Central memory CD8-positive, alpha-beta T cell (primary cell): ENCODE data around the gene CD247.
"Not testable (repeated sequence)": the region's sequence is repeated elsewhere in the genome, so short reads cannot be mapped to it uniquely, and the experiment has no call there.

Source experiments
- ATAC-seq: fragments of 150-1000 bp; cut with Tn5 transposase; replicated peaks from 2 replicates; pipeline ENCODE4 v1.10.0; 2022; ENCODE audit warnings: mild to moderate bottlenecking, moderate FRiP score, moderate number of reproducible peaks; ENCODE audit not compliant: poor library complexity, severe bottlenecking; ENCODE audit errors: extremely low read depth
- DNase-seq, 2 donors: peaks; one replicate each; pipeline ENCODE4 v3.0.0; 2021; ENCODE audit warnings: low spot score in 2 of 2
- H3K27ac Mint-ChIP-seq: one replicate; pipeline ENCODE4 v1.8.0; 2022; ENCODE audit warnings: low read depth, mild to moderate bottlenecking, moderate library complexity, mixed read lengths
- H3K27me3 Mint-ChIP-seq: one replicate; pipeline ENCODE4 v1.8.0; 2022; ENCODE audit warnings: mixed read lengths
- H3K36me3 Mint-ChIP-seq: one replicate; pipeline ENCODE4 v1.8.0; 2022; ENCODE audit warnings: mild to moderate bottlenecking, moderate library complexity, mixed read lengths; ENCODE audit not compliant: insufficient read depth
- H3K4me1 Mint-ChIP-seq: one replicate; pipeline ENCODE4 v1.8.0; 2022; ENCODE audit warnings: mixed read lengths
- H3K4me3 Mint-ChIP-seq: one replicate; pipeline ENCODE4 v1.8.0; 2022; ENCODE audit warnings: mild to moderate bottlenecking, moderate library complexity, mixed read lengths
- H3K9me3 Mint-ChIP-seq: one replicate; pipeline ENCODE4 v1.8.0; 2022; ENCODE audit warnings: mixed read lengths

Gene CD247

GRCh38 chr1:167518331-167518700 lies at the start of gene CD247:
TSS of gene CD247 (minus strand) at chr1:167518529. CDS start at chr1:167518465, 64 bp downstream.
- H3K27me3 Mint-ChIP-seq: no peaks in the 10 kb centered on the region
- H3K9me3 Mint-ChIP-seq: no peaks in the 10 kb centered on the region
- DNase-seq: peak; percentile 54 to 75
- peak; percentile 76 for ATAC-seq
- H3K4me1 Mint-ChIP-seq: peaks cover 43% of the 10 kb centered on the region
- peak within 1 kb of the TSS; percentile 99 for H3K4me3 Mint-ChIP-seq
- H3K27ac Mint-ChIP-seq: peak within 1 kb of the TSS; percentile 98
- peaks cover 39% of the 10 kb centered on the region for H3K36me3 Mint-ChIP-seq

DNA sequence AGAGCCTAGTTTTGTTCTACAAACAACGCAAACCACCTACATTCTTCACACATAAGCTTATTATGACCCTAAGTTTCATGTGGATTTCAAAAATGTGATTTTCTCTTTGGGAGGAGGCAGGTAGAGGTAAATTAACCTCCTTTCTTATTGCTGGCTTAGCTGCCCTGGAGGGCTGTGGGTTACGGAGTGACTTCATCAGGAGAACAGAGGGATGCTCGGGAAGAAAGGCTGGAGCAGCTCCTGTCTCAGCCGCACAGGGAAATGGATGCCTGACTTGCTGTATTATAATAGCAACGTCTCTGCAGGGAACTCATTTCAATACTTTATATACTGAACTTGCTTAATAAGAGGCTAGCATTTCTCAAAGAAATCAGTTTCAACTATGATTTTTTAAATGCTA lies 49.3 kb upstream of the CD247 start:
- DNase-seq (no peak), ATAC-seq (no peak)
- no peaks in the 10 kb centered on the region for H3K36me3 Mint-ChIP-seq
- H3K4me3 Mint-ChIP-seq: no peak overlapping the region
- no peak overlapping the region for H3K27ac Mint-ChIP-seq
- no peaks in the 10 kb centered on the region for H3K27me3 Mint-ChIP-seq
- H3K4me1 Mint-ChIP-seq: no peaks in the 10 kb centered on the region
- H3K9me3 Mint-ChIP-seq: no peaks in the 10 kb centered on the region

GRCh38 chr1:167566766-167567165 lies 48.4 kb upstream of the CD247 start:
- peaks cover under 1% of the 10 kb centered on the region for H3K27me3 Mint-ChIP-seq
- DNase-seq: no peak
- no peaks in the 10 kb centered on the region for H3K4me1 Mint-ChIP-seq
- no peak overlapping the region for H3K27ac Mint-ChIP-seq
- H3K36me3 Mint-ChIP-seq: no peaks in the 10 kb centered on the region
- ATAC-seq: no peak
- H3K9me3 Mint-ChIP-seq: no peaks in the 10 kb centered on the region
- H3K4me3 Mint-ChIP-seq: no peak overlapping the region

- no peaks in the 10 kb centered on the region for H3K9me3 Mint-ChIP-seq
- no peak overlapping the region for H3K4me3 Mint-ChIP-seq
- H3K4me1 Mint-ChIP-seq: no peaks in the 10 kb centered on the region
- no peaks in the 10 kb centered on the region for H3K36me3 Mint-ChIP-seq
- H3K27me3 Mint-ChIP-seq: peaks cover 8% of the 10 kb centered on the region
- no peak overlapping the region for H3K27ac Mint-ChIP-seq
- ATAC-seq (no peak), DNase-seq (no peak)
Observed at GRCh38 chr1:167565922-167566321, 47.6 kb upstream of the CD247 start.

- Mint-ChIP-seq H3K9me3 (no peaks in the 10 kb centered on the region), H3K27me3 (peaks cover 20% of the 10 kb centered on the region), H3K36me3 (no peaks in the 10 kb centered on the region), H3K4me3 (no peak overlapping the region), H3K4me1 (no peaks in the 10 kb centered on the region), H3K27ac (no peak overlapping the region)
- DNase-seq (no peak), ATAC-seq (no peak)
Observed at GRCh38 chr1:167564612-167565270, 46.4 kb upstream of the CD247 start.

DNA sequence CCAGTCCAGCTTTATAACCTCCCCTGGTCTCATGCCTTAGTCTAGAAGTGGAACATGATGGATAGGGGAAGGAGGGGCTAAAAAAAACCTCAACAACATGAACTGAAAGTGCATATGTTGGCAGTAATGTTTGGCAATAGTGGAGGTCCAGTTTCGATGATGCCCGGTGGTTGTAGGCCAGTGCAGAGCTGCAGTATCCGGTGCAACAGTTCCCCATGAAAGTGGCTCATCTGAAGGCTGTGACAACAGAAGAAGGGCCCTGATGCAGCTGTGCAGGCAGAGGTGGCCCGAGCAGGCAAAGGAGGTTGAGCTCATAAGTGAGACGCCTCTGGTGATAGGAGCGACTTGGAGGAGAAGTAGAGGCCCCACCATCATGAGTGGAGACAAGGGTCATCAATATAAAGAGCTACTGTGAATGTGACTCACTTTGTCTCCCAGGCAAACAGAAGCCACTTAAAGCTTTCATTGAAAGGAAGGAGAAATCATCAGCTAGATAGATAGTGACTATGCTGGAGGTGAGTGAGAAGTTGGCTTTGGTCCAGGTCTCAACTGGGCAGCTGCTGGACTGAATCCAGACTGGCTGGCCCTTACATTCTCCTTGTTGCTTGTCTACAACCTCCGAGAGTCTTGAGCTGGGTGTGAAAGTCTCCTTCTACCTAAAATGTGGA lies 45.4 kb upstream of the CD247 start:
- Mint-ChIP-seq H3K4me1 (no peaks in the 10 kb centered on the region), H3K9me3 (no peaks in the 10 kb centered on the region), H3K27ac (no peak overlapping the region), H3K36me3 (no peaks in the 10 kb centered on the region), H3K4me3 (no peak overlapping the region), H3K27me3 (peaks cover 22% of the 10 kb centered on the region)
- ATAC-seq (no peak), DNase-seq (no peak)

- Mint-ChIP-seq H3K36me3 (no peaks in the 10 kb centered on the region), H3K27me3 (peaks cover 22% of the 10 kb centered on the region), H3K9me3 (no peaks in the 10 kb centered on the region), H3K4me3 (no peak overlapping the region), H3K4me1 (no peaks in the 10 kb centered on the region), H3K27ac (no peak overlapping the region)
- ATAC-seq (no peak), DNase-seq (no peak)
Observed at GRCh38 chr1:167562702-167563101, 44.4 kb upstream of the CD247 start.

DNA sequence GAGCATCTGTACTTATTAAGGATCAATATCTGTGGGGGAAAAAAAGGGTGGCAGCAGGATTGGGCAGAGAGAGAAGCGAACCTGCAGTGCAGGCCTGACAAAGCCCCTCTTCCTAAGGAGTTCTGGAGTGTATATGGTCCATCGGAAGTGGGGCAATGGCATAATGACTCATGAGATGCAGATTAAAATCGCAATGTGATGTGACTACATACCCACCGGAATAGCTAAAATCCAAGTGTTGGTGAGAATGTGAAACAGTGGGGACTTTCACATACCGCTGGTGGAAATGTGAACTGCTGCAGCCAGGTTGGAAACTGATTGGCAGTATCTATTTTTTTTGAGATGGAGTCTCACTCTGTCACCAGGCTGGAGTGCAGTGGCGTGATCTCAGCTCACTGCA lies 43.4 kb upstream of the CD247 start:
- H3K4me1 Mint-ChIP-seq: no peaks in the 10 kb centered on the region
- no peaks in the 10 kb centered on the region for H3K9me3 Mint-ChIP-seq
- no peak for ATAC-seq
- no peak for DNase-seq
- no peak overlapping the region for H3K4me3 Mint-ChIP-seq
- H3K36me3 Mint-ChIP-seq: no peaks in the 10 kb centered on the region
- H3K27me3 Mint-ChIP-seq: peaks cover 22% of the 10 kb centered on the region
- H3K27ac Mint-ChIP-seq: no peak overlapping the region

DNA sequence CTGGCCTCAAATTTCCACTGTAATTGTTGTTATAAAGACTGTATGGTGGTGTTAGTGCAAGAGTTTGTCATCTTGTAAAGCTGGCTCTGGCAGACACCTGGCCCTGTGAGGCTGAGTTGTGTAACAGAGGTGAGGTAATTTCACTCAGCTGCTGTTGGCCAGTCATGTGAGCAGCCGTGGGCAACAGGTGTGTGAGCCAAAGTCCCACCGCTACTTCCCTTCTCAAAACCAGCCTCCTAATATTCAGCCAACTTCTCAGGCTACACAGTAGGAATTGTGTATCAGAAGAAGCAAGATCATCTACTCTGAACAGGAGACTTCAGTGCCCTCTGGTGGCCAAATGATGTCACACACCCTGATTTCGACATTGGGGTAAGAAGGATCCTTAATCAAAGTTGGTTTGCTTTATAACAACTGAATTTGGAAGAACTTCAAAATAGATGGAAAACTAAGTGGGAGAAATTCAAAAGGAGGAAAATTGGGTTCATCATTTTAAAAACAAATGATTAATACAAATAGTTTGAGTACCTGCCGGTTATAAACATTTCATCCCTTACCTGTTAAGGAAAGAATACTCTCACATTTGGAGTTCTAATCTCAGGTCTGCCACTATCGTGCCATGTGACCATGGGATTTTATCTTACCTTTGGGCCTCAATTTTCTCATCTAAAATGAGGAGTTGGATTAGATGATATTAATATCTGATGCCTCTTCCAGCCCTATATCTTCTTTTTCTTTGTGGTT lies 37.8 kb upstream of the CD247 start:
- peaks cover 14% of the 10 kb centered on the region for H3K4me1 Mint-ChIP-seq
- no peak overlapping the region for H3K4me3 Mint-ChIP-seq
- DNase-seq (peak; percentile 62 to 63), ATAC-seq (no peak)
- H3K9me3 Mint-ChIP-seq: no peaks in the 10 kb centered on the region
- no peak overlapping the region for H3K27ac Mint-ChIP-seq
- H3K27me3 Mint-ChIP-seq: peaks cover 16% of the 10 kb centered on the region
- H3K36me3 Mint-ChIP-seq: peaks cover 3% of the 10 kb centered on the region

DNA sequence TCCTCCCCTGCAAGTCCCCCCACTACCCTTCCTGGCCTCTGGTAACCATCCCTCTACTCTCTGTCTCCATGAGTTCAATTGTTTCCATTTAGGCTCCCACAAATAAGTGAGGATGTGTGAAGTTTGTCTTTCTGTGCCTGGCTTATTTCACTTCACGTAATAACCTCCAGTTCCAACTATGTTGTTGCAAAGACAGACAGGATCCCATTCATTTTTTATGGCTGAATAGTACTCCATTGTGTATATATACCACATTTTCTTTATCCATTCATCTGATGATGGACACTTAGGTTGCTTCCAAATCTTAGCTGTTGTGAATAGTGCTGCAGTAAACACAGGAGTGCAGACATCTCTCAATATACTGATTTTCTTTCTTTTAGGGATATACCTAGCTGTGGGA lies 36.7 kb upstream of the CD247 start:
- peaks cover 24% of the 10 kb centered on the region for H3K4me1 Mint-ChIP-seq
- H3K27ac Mint-ChIP-seq, DNase-seq, ATAC-seq, H3K4me3 Mint-ChIP-seq, H3K9me3 Mint-ChIP-seq, H3K36me3 Mint-ChIP-seq, H3K27me3 Mint-ChIP-seq: not testable (repeated sequence)

DNA sequence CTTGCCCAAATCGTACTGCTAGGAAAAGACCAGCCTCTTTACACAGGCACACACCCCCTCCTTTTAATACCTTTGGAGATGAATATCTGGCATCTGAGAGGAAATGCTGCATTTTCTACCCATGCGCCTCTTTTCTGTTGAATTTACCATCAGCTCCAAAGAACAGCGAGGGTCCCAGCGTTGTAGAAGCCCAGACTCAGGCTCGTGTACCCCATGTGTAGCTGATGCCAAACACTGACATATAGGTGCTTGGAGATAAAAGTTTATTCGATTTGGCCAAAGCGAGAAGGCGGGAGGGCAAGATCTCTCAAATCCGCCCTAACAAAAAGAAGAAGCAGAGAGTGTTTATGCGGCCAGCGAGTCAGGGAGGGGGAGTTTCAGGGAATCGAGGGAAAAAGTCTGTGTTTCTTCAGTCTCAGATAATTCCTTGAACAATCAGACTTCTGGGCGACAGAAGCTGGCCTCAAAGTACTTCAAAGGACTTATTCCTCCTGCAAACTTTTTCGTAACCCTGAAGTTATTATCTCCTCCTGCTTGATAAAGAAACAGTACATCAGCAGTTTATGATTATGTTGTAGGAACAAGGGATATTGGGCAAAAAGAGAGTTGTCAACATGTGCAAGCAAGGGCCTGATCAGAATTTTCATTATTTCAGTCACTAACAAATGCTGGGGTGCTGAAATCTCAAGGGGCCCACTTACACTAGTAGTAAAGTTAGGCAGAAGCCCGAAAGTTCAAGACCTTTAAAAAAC lies 35.9 kb upstream of the CD247 start:
- Mint-ChIP-seq H3K27ac (no peak overlapping the region), H3K4me3 (peak overlapping the region; percentile 86), H3K4me1 (peaks cover 25% of the 10 kb centered on the region), H3K27me3 (no peaks in the 10 kb centered on the region), H3K36me3 (peaks cover 3% of the 10 kb centered on the region), H3K9me3 (no peaks in the 10 kb centered on the region)
- ATAC-seq (peak; percentile 6), DNase-seq (no peak)

GRCh38 chr1:167553136-167554027 lies 35.1 kb upstream of the CD247 start, which contains the start of gene CREG1:
TSS of gene CREG1 (minus strand) at chr1:167553762.
- Mint-ChIP-seq H3K4me1 (peaks cover 31% of the 10 kb centered on the region), H3K27me3 (no peaks in the 10 kb centered on the region), H3K4me3 (peak within 1 kb of the TSS; percentile 86), H3K27ac (peak within 1 kb of the TSS; percentile 79), H3K9me3 (no peaks in the 10 kb centered on the region), H3K36me3 (peaks cover 3% of the 10 kb centered on the region)
- peak; percentile 74 to 75 for DNase-seq
- ATAC-seq: peak; percentile 99
